ENCODE measurements around the gene CTSA.
"Not testable (repeated sequence)": the region's sequence is repeated elsewhere in the genome, so short reads cannot be mapped to it uniquely, and the experiment has no call there.

CTSA gene

DNA sequence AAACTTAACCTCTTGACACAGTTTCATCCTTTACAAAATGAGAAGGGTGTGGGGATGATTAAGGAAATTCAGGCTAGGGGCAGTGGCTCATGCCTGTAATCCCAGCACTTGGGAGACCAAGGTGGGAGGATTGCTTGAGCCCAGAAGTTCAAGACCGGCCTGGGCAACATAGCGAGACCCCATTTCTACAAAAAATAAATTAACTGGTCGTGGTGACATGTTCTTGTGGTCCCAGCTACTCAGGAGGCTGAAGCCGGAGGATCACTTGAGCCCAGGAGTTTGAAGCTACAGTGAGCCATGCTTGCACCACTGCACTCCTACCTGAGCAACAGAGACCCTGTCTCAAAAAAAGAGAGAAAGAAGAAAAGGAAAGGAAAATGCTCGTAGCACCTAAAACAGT is 24.7 kb upstream of the CTSA start:
- no peak for DNase-seq (ENCODE audit: low read depth in 1 of 2, low spot score in 1 of 2)

- no peak for DNase-seq (ENCODE audit: low read depth in 1 of 2, low spot score in 1 of 2)
Observed at GRCh38 chr20:45867136-45867818, 23.9 kb upstream of the CTSA start.

GRCh38 chr20:45867819-45868176 is 23.3 kb upstream of the CTSA start:
- no peak for DNase-seq (ENCODE audit: low read depth in 1 of 2, low spot score in 1 of 2)

DNA sequence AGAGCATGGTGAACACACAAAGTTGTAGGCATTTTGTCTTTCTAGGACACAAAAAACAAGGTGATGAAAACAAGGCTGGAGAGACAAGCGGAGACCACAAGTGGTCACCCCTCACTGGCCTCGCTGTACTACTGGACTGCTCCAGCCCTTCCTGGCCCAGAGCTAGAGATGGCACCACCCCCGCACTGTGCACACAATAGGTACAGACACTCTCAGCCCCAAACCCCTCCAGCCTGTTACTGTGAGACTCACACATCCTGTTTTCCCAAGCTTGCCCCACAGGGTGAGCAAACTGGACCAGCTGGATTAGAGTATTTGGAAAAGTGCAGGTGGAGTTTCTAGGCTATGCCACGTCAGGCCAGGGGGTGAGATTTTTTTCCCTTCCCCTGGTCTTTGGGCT is 18.5 kb upstream of the CTSA start:
- DNase-seq (ENCODE audit: low read depth in 1 of 2, low spot score in 1 of 2) = no peak

GRCh38 chr20:45873409-45874103 is 17.6 kb upstream of the CTSA start:
- DNase-seq (ENCODE audit: low read depth in 1 of 2, low spot score in 1 of 2) = no peak

GRCh38 chr20:45874104-45874481 is 17.0 kb upstream of the CTSA start:
- DNase-seq (ENCODE audit: low read depth in 1 of 2, low spot score in 1 of 2) = not testable (repeated sequence)

- no peak for DNase-seq (ENCODE audit: low read depth in 1 of 2, low spot score in 1 of 2)
Observed at GRCh38 chr20:45874576-45874975, 16.6 kb upstream of the CTSA start.

DNA sequence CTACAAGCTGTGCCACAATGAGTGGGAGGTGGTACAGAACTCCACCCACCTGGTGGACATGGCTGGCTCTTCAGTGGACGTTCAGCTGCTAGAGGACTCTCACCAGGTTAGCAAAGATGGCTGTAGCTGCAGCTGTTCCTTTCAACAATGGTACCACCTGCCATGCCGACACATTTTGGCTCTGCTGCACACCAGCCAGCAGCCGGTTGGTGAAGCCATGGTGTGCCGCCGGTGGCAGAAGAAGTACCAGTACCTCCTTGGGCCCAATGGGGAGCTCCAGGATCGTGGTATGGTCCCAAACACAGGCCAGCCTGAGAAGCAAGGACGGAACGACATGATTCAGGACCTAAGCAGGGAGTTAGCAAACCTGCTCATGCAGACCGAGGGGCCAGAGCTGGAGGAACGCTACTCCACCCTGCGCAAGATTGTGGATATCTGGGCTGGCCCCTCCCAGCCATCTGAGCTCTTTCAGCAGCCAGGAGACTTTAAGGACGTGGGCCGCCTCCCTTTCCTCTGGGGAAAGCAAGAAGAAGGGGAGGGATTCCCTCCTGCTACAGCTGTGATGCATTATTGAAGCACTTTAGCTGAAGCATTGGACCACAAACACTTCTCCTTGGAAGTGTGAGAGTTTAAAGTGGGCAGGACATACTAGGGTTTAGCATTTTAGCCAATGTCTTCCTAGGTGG is 12.9 kb upstream of the CTSA start:
- DNase-seq (ENCODE audit: low read depth in 1 of 2, low spot score in 1 of 2) = no peak

GRCh38 chr20:45880988-45881788 is 9.9 kb upstream of the CTSA start, which contains the start of gene ZSWIM1:
ZSWIM1 (plus strand) TSS chr20:45881227; CDS start chr20:45882593, 1,366 bp downstream.
- peak; percentile 97 to 98 for DNase-seq (ENCODE audit: low read depth in 1 of 2, low spot score in 1 of 2)

DNA sequence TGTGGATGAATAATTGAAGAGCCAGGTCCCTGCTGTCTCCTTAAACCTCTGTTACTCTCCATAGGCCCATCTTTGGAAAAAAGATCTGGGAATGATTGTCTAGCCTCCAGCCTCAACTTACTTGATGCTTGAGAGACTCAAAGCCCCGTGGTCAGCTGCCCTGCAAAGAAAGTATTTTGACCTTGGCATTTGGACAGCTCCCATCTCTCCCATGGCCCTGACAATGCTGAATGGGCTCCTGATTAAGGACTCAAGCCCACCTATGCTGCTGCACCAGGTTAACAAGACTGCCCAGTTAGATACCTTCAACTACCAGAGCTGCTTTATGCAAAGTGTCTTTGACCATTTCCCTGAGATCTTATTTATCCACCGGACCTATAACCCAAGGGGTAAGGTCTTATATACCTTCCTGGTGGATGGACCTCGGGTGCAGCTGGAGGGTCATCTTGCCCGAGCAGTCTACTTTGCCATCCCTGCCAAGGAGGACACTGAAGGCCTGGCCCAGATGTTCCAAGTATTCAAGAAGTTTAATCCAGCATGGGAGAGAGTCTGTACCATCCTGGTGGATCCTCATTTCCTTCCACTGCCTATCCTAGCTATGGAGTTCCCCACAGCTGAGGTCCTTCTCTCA is 8.6 kb upstream of the CTSA start:
- DNase-seq (ENCODE audit: low read depth in 1 of 2, low spot score in 1 of 2) = no peak

GRCh38 chr20:45883100-45883469 is 8.1 kb upstream of the CTSA start:
- no peak for DNase-seq (ENCODE audit: low read depth in 1 of 2, low spot score in 1 of 2)

DNA sequence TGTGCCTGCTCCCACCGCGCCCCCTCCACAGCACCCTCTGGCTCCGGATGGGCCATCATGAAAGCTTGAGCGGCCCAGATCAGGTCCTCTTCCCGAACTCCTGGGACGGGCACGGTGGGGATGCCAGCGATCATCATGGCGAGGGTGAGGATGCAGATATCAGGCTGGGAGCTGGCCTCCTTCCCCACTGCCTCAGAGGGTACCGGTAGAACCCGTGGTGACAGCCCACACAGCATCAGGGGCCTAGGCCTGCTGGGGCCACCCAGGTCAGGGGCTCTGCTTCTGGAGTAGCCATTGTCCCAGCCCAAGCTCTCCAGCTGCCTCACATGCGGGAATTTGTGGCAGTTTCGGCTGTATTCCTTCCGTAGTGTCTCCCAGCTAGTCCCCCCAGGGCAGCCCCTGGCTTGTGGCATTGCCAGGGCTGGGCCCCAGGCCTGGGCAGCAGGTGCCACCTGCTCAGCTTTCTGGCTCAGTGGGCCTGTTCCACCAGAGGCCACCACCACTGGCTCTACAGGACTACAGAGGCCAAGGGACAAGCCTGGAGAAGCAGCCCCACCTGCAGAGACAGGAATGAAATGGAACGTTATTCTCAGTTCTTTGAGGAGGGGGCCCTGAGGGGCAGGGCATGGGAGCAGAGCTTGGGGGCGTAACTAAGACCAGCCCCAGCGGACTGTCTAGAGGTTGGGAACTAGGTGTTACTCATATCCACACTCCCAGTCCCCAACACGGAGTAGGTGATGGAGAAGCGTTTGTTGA is 4.4 kb upstream of the CTSA start:
- no peak for DNase-seq (ENCODE audit: low read depth in 1 of 2, low spot score in 1 of 2)

- no peak for DNase-seq (ENCODE audit: low read depth in 1 of 2, low spot score in 1 of 2)
Observed at GRCh38 chr20:45887346-45887715, 3.8 kb upstream of the CTSA start, which contains the start of gene SPATA25. SPATA25 (minus strand) TSS chr20:45887622; CDS start chr20:45887590, 32 bp downstream.

- DNase-seq (ENCODE audit: low read depth in 1 of 2, low spot score in 1 of 2) = no peak
Observed at GRCh38 chr20:45888681-45889080, 2.5 kb upstream of the CTSA start.

GRCh38 chr20:45890077-45890984 is 804 bp upstream of the CTSA start:
- peak in 1 of 2 donors; percentile 24 for DNase-seq (ENCODE audit: low read depth in 1 of 2, low spot score in 1 of 2)

DNA sequence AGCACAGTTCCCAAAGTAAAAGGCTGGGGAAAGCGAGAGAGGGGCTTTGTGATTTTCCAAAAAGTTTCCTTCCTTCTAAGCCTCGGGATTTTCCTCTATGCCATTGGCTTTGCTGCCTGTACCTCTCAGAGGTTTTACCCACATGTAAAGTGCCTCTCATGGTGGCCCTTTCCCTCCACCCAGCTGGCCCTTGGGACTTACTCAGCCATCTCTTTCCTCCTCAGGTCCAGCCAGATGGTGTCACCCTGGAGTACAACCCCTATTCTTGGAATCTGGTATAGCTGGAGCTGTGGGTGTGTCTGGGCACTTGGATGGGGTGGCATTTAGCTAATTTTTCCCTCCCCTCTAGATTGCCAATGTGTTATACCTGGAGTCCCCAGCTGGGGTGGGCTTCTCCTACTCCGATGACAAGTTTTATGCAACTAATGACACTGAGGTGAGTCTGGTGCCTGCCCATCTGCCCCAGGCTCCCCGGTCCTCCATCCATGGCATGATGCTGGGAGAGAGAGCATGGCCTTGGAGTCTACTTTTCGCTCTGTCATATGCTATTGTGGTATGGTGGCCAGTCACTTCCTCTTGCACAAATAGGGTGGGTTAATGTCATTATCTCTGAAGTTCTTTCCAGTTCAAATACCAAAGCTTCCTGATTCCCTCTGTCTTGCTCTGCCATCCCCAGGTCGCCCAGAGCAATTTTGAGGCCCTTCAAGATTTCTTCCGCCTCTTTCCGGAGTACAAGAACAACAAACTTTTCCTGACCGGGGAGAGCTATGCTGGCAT is 1.1 kb downstream of the CTSA start:
- DNase-seq (ENCODE audit: low read depth in 1 of 2, low spot score in 1 of 2) = no peak

- DNase-seq (ENCODE audit: low read depth in 1 of 2, low spot score in 1 of 2) = no peak
Observed at GRCh38 chr20:45892828-45893500, 1.8 kb downstream of the CTSA start.

- no peak for DNase-seq (ENCODE audit: low read depth in 1 of 2, low spot score in 1 of 2)
Observed at GRCh38 chr20:45893831-45894230, 2.7 kb downstream of the CTSA start.

All from activated CD4-positive, alpha-beta T cell treated with anti-CD3 and anti-CD28 coated beads, Interleukin-2, amount 50 U/mL, for 24 hours (primary cell).